LHCN-M2 (cell line): ENCODE measurements around the gene SMPD3. TPM values are rescaled to one million over a fixed set of nuclear protein-coding genes. Genes with fewer than 3 reads are reported as not detected.

ENCODE experiments used
- DNase-seq: peaks from one replicate; pipeline ENCODE4 v3.0.0-alpha.2; 2012; ENCODE audit warnings: low read depth
- total RNA-seq: library from RNA; depleted of rRNA; stranded (reverse); fragments of >200 nt; gene quantifications from 2 replicates; pipeline ENCODE4 v1.2.3, GENCODE V29; 2014; rRNA removed

Gene SMPD3
- total RNA-seq, 1 experiment from 2014 or later = 0.17 TPM

GRCh38 chr16:68335175-68335574 is 113.1 kb downstream of the SMPD3 start:
- DNase-seq = peak; percentile 27

DNA sequence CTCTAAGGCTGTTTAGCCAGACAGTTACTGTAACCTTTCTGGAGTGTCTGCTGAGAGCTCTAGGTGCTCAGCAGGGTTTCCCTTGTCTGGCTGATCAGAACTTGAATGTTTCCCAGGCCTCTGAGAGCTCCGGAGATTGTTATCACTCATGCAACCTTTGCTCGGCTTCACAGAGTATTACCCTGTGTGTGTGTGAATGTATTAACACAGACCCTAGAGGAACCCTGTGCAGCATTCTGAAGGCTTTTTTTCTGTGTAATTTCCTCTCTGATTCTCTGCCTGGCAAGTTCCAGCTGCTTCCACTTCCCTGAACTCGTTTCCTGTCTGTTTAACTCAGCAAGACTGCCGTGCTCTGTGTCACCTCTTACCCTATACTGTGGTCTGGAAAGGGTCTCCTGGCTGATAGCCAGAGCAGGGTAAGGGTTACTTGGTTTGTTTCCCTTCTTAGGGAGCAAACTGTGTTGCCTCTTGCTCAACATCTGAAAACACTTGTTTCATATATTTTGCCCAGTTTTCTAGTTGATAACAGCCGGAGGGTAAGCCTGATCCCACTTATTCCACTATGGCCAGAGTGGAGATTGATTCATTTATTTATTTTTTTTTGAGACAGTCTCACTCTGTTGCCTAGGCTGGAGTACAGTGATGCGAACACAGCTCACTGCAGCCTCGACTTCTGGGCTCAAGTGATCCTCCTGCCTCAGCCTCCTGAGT is 115.7 kb downstream of the SMPD3 start:
- DNase-seq = no peak

- no peak for DNase-seq
These were observed 116.4 kb downstream of the SMPD3 start for GRCh38 chr16:68331879-68332410.

DNA sequence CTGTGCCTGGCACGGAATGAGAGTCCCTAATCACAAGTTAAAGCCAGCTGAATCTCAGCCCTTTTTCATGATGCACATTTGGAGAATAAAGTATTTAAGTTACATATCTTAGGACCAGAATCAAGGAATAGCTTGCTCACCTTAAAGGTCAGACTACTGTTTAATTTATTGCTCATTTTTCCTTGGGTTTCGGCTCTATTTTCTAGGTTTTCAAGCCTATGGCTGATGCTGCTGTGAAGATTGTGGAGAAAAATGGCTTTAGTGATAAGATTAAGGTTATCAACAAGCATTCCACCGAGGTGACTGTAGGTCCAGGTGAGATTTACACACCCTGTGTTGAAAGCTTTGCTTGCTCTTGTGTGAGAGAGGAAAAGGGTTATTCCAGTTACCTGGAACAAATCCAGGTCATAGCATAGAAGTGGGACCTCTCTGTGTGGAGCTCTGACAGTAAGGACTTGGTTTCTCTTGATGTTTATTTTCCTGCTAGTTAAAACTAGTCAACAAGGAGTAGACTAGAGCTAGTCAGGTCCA is 119.4 kb downstream of the SMPD3 start:
- no peak for DNase-seq

DNA sequence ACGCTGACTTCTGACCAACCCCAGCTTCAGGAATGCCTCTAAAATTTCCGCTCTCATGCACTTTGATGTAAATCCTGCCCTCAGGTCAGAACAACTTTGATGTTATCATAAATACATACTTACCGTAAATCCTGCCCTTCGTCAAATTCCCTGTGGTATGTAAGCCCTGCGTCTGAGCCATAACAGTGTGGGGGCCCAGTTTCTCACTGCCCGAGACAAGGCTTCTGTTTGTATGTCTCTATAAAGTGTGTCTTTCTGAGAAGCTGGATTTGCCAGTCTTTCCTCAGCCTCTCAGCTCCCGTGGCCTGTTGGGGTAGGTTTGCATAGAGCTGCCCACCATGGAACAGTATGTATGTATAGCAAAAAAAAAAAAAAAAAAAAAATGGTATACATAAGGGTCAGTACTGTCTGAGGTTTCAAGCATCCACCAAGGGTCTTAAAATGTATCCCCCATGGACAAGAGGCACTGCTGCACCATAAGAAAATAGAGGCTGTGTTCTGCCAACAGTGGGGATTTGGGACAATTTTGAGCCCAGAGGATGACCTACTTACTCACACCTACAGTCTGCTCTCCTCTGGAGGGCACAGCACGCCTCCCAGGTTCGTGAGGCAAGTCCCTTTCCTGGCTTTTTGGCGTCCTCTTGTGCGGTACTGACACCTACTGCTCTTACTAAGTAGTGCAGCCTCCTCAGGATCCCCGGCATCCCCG is 120.0 kb downstream of the SMPD3 start:
- DNase-seq = peak; percentile 73

DNA sequence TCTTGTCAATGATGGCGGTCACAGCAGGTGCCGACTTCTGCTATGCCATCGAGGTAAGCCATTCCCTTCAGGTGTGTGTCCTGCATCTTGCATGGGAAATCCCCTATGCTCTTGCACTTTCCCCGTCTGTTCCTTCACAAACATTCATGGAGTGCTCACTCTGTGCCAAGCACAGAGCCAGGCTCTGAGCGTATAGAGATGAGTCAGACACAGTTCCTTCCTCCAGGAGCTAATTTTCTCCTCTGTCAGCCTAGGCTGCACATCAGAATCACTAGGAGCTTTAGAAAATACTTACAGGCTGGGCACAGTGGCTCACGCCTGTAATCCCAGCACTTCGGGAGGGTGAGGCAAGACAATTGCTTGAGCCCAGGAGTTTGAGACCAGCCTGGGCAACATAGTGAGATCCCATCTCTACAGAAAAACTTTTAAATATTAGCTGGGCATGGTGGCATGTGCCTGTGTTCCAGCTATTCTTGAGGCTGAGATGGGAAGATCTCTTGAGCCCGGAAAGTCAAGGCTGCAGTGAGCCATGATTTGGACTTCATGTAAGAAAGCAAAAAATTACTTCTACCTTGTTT is 123.4 kb downstream of the SMPD3 start:
- DNase-seq = no peak

DNA sequence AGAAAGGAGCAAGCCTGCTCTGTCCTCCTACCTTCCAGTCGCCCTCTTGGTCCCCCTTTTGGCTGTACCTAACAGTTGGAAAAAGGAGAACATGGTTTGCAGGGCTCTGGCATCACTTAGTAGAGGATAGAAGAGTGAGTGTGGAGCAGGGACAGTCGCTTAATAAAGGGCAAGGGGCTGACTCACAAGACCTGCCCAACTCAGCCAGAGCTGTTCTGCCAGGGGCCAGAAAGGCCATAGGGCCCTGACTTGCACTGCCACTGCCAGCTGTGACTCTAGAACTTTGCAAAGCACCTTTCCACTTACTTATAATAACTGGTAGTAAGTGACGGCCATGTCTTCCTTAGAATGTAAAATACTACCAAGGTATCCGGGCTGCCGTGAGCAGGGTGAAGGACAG is 124.0 kb downstream of the SMPD3 start:
- no peak for DNase-seq

DNA sequence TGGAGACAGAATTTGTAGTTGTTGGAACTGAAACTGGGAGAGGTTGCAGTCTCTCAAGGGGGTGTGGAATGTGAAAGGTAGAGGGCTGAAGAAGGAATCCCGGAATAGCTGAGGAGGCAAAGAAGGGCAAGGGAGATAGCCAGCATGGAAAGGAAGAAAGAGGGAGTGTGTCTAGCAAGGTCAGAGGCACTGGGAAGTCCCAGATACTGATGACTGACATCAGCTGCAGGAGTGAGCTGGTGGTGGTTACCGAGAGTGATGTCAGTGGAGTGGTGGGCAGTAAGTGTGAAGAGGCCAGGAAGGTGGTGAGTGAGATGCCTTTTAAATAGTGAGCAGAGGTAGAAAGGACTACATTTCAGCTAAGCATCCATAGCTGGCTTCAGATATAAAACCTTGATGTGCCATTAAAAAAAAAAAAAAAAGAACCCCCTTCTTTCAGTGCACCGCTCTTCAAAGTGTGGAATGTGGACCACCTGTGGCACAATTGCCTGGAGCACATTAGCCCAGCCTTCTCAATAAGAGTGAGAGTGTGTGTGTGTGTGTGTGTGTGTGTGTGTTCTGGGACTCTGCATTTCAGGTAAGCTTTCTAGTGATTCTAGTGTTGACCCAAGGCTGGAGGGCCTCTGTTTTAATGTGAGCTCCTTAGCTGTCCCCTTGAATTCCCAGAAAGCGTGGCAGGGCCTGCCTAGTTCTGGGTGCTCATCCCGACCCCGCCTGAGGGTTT is 129.0 kb downstream of the SMPD3 start:
- no peak for DNase-seq

GRCh38 chr16:68313116-68313515 is 135.2 kb downstream of the SMPD3 start:
- DNase-seq = no peak

GRCh38 chr16:68310774-68311511 is 137.4 kb downstream of the SMPD3 start, which contains the start of the genes PRMT7 and SLC7A6OS:
TSS of gene PRMT7 (plus strand) at chr16:68311019. CDS start at chr16:68315980, 4,961 bp downstream.
TSS of gene SLC7A6OS (minus strand) at chr16:68310946. CDS start at chr16:68310926, 20 bp downstream.
- DNase-seq = peak; percentile 88

GRCh38 chr16:68310437-68310773 is 137.9 kb downstream of the SMPD3 start:
- no peak for DNase-seq

GRCh38 chr16:68309799-68310198 is 138.5 kb downstream of the SMPD3 start:
- DNase-seq = no peak

Other genes with a start within 250 kb of the SMPD3 start
- gene ESRP2, start 212.4 kb downstream of the SMPD3 start, total RNA-seq = 0.13 TPM in 1 of 2 replicates, not detected in the other
- 24.0 and 31.1 TPM in 2 replicates for gene PLA2G15, start 203.1 kb downstream of the SMPD3 start, total RNA-seq
- gene SLC7A6, start 184.0 kb downstream of the SMPD3 start, total RNA-seq = 14.9 and 19.3 TPM in 2 replicates
- 12.0 and 12.1 TPM in 2 replicates for gene SLC7A6OS, start 137.6 kb downstream of the SMPD3 start, total RNA-seq
- gene PRMT7, start 137.5 kb downstream of the SMPD3 start, total RNA-seq = 64.6 and 65.0 TPM in 2 replicates
- gene ZFP90, start 90.8 kb upstream of the SMPD3 start, total RNA-seq = 27.6 and 38.7 TPM in 2 replicates
- gene CDH3, start 196.8 kb upstream of the SMPD3 start, total RNA-seq = not detected in 2 replicates